ENCODE measurements around the gene MRPS27.

- TF ChIP-seq, protein P1, sequence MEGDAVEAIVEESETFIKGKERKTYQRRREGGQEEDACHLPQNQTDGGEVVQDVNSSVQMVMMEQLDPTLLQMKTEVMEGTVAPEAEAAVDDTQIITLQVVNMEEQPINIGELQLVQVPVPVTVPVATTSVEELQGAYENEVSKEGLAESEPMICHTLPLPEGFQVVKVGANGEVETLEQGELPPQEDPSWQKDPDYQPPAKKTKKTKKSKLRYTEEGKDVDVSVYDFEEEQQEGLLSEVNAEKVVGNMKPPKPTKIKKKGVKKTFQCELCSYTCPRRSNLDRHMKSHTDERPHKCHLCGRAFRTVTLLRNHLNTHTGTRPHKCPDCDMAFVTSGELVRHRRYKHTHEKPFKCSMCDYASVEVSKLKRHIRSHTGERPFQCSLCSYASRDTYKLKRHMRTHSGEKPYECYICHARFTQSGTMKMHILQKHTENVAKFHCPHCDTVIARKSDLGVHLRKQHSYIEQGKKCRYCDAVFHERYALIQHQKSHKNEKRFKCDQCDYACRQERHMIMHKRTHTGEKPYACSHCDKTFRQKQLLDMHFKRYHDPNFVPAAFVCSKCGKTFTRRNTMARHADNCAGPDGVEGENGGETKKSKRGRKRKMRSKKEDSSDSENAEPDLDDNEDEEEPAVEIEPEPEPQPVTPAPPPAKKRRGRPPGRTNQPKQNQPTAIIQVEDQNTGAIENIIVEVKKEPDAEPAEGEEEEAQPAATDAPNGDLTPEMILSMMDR (IDR thresholded peaks at IDR 0.05; ENCODE audit: low read depth, low read length, poor library complexity, severe bottlenecking), result no peak
- TF ChIP-seq EZH2phosphoT487 (IDR thresholded peaks at IDR 0.05; ENCODE audit: borderline replicate concordance, low read length), result no peak
These were observed 36.3 kb upstream of the MRPS27 start for GRCh38 chr5:72356361-72356760.

Data from DOHH2 (cell line).